AG09309 (cell line): ENCODE data around the gene GSC2.

Experiments used
- DNase-seq: peaks from one replicate; pipeline ENCODE4 v3.0.0-alpha.2; 2010; ENCODE audit warnings: low read depth
- H3K4me3 ChIP-seq: 2 replicates; pipeline ENCODE4 v1.5.1; 2011; ENCODE audit warnings: mild to moderate bottlenecking, low read depth, low read length, moderate library complexity; ENCODE audit not compliant: control insufficient read depth
- CTCF ChIP-seq: IDR thresholded peaks from 2 replicates; pipeline ENCODE4 v1.5.1; 2011; ENCODE audit warnings: mild to moderate bottlenecking, low read depth, low read length, inconsistent platforms; ENCODE audit not compliant: insufficient read depth, control insufficient read depth; ENCODE audit errors: missing control alignments

The GSC2 gene

GRCh38 chr22:19131685-19132015, 18.4 kb downstream of the GSC2 start:
- TF ChIP-seq CTCF: no peak
- no peak overlapping the region for H3K4me3 ChIP-seq
- DNase-seq: no peak

DNA sequence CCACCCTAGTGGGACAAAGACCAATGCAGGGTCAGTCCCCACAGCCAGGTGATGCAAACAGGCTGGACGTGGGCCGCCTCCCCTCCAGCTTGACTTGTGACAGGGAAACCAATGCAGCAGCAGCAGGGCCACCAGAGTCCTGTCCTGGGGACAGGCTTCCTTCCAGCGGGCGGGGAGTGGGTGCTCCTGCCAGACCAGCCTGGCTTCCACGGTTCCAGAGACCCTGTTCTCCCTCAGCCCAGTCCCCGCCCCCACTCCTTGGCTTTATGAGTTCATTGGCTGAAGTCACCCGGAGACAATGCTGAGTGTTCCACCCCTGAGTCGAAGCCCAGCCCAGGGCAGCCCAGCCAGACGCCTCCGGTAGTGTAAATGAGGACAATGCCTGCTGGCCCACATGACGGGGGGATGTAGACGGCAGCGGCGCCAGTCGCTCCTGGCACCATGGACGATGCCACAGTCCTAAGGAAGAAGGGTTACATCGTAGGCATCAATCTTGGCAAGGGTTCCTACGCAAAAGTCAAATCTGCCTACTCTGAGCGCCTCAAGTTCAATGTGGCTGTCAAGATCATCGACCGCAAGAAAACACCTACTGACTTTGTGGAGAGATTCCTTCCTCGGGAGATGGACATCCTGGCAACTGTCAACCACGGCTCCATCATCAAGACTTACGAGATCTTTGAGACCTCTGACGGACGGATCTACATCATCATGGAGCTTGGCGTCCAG, 19.0 kb downstream of the GSC2 start, which contains the start of gene TSSK2:
TSSK2 (plus strand) TSS at position 350 of the 726 bp plus-strand sequence; CDS start at position 442, 92 bp downstream.
- no peak for DNase-seq
- no peak for TF ChIP-seq CTCF
- no peak within 1 kb of the TSS for H3K4me3 ChIP-seq

DNA sequence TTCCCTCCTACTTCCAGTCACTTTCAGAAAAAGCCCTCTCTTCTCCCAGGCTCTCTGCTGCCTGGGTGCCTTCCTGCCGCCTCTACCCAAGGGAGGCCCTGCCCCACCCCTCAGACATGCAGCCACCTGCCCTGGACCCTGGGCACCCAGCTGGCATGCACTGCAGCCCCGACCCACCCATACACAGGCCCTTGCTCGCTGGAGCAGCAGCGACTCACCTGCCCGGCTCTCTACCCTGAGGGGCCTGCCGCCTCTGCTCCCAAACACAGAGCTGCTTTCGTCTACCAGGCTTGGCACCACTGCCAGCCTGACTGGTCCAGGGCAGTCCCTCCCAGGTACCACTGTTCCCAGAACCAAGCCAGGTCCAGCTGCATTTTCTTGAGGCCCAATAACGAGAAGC, 20.2 kb downstream of the GSC2 start:
- DNase-seq: no peak
- no peak overlapping the region for H3K4me3 ChIP-seq
- TF ChIP-seq CTCF: no peak

GRCh38 chr22:19128946-19129727, 21.0 kb downstream of the GSC2 start:
- no peak overlapping the region for H3K4me3 ChIP-seq
- no peak for DNase-seq
- no peak for TF ChIP-seq CTCF

GRCh38 chr22:19128009-19128401, 22.1 kb downstream of the GSC2 start:
- no peak overlapping the region for H3K4me3 ChIP-seq
- TF ChIP-seq CTCF: no peak
- no peak for DNase-seq

- DNase-seq: no peak
- H3K4me3 ChIP-seq: no peak overlapping the region
- no peak for TF ChIP-seq CTCF
Measured at GRCh38 chr22:19127329-19128008, 22.6 kb downstream of the GSC2 start.
